GM19239 (cell line): ENCODE measurements around the gene CIC.

Experiments used
- DNase-seq: peaks from one replicate; pipeline ENCODE4 v3.0.0; 2011; ENCODE audit warnings: low spot score; ENCODE audit not compliant: insufficient read length
- FAIRE-seq: peaks from 2 replicates; lab custom pipeline; 2011; peaks lifted over from hg19 to GRCh38; lab: Jason Lieb, UNC

CIC gene

GRCh38 chr19:42268704-42269477 is at the start of gene CIC:
Gene CIC (plus strand): TSS chr19:42269252. CDS start chr19:42271784, 2,532 bp downstream.
- peak; percentile 99 for FAIRE-seq
- DNase-seq, result peak; percentile 94

GRCh38 chr19:42219812-42220750 is 49.0 kb upstream of the CIC start, which contains the start of gene ZNF526:
Gene ZNF526 (plus strand): TSS chr19:42220312. CDS start chr19:42224404, 4,092 bp downstream.
- FAIRE-seq (peak; percentile 100), DNase-seq (peak; percentile 99)

GRCh38 chr19:42220751-42221097 is 48.3 kb upstream of the CIC start:
- DNase-seq (no peak), FAIRE-seq (no peak)

GRCh38 chr19:42224940-42225717 is 43.9 kb upstream of the CIC start:
- FAIRE-seq (no peak), DNase-seq (no peak)

- DNase-seq (no peak), FAIRE-seq (no peak)
These were observed 43.2 kb upstream of the CIC start for GRCh38 chr19:42225718-42226292.

- no peak for FAIRE-seq
- DNase-seq, result no peak
These were observed 42.2 kb upstream of the CIC start for GRCh38 chr19:42226886-42227285.

GRCh38 chr19:42228641-42229040 is 40.4 kb upstream of the CIC start:
- FAIRE-seq (no peak), DNase-seq (no peak)

- FAIRE-seq (no peak), DNase-seq (no peak)
These were observed 39.7 kb upstream of the CIC start for GRCh38 chr19:42229301-42229854.

GRCh38 chr19:42229855-42230351 is 39.1 kb upstream of the CIC start:
- no peak for DNase-seq
- no peak for FAIRE-seq

- DNase-seq, result no peak
- no peak for FAIRE-seq
These were observed 38.5 kb upstream of the CIC start for GRCh38 chr19:42230571-42230970.

GRCh38 chr19:42232435-42232834 is 36.6 kb upstream of the CIC start:
- no peak for FAIRE-seq
- DNase-seq, result no peak

GRCh38 chr19:42233106-42233505 is 35.9 kb upstream of the CIC start:
- FAIRE-seq, result no peak
- no peak for DNase-seq

- DNase-seq (no peak), FAIRE-seq (no peak)
These were observed 35.3 kb upstream of the CIC start for GRCh38 chr19:42233678-42234292.

- DNase-seq (no peak), FAIRE-seq (no peak)
These were observed 34.7 kb upstream of the CIC start for GRCh38 chr19:42234364-42234763.

GRCh38 chr19:42235181-42235580 is 33.9 kb upstream of the CIC start:
- FAIRE-seq, result no peak
- DNase-seq, result no peak

GRCh38 chr19:42239544-42240220 is 29.4 kb upstream of the CIC start:
- DNase-seq (no peak), FAIRE-seq (no peak)

GRCh38 chr19:42241279-42241678 is 27.8 kb upstream of the CIC start:
- DNase-seq (no peak), FAIRE-seq (no peak)

GRCh38 chr19:42242069-42242511 is 27.0 kb upstream of the CIC start:
- DNase-seq, result no peak
- FAIRE-seq, result no peak
